Midbrain (tissue), 1 donor: ENCODE measurements around the gene FSTL4.

Experiments
- DNase-seq: peaks from one replicate; lab custom pipeline; 2025; lab: John Stamatoyannopoulos, UW

FSTL4 gene

DNA sequence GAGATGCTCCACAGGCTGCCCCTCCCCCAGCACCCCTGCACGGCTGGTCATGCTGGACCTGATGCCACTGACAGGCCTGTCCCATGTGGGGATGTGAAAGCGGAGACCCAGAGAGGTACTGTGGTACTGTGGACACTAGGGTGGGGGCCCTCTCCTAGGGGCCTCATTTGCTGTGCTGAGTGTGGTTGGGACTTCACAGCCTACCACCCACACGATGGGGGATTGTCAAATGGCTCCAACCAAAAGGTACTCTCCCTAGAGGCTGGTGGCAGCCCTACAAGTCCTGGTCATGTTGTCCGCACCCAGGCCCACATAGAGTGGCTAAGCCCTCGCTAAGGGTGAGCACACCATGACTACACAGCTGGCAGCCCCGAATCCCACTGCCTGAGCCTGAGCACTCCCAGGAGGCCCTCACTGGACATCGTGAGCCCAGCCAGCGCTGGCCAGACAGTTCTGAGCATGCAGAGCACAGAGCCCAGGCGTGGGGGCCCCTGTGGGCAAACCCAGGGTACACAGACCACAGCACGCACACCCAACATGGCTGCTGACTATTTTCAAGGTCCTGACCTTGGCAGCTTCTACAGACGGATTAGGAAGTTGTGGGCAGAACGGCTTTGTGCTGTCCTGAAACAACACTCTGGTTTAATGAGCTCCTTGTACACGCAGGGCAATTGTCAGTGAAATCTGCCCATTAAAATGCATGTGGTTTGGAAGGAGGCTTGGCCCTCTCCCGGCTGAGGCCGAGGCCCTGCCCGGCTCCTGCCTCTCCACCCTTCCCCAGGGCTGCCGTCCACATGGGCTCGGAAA lies 346.4 kb downstream of the FSTL4 start:
- DNase-seq, result no peak

DNA sequence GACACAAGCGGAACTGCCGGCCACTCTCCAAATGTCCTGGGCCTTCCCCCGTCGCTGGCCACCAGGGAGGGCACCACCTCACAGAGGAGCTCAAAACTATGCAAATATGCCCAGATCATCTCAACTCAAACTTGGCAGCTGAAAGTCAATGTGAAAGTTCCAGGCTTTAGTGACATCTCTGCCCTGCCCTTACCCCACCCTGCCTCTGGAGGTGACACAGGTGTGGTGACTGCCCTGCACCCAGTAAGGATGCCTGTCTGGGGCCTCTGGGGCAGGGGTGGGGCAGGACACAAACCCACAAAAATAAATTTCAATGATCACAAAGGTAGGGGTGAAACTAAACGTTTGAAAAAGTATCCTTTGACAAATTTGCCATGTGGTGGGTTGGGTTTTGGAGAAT lies 347.1 kb downstream of the FSTL4 start:
- DNase-seq, result no peak

DNA sequence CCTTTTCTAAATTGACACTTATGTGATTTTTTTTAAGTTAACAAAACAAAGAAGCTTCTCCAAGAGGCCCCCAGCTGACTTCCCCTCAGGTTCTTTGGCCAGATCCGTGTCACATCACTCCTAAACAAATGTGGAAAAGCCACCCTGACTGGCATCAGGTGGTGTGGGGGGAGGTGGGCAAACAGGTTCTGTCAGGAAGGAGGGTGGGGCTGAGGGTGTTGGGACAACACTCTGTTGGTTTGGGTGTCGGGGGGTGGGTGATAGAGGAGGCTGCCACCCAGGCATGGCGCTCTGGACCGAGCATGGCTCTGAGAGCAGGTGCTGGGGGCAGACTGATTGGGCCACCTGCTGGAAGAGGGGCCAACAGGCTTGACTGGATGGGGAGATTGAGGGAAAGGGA lies 349.7 kb downstream of the FSTL4 start:
- DNase-seq, result no peak

DNA sequence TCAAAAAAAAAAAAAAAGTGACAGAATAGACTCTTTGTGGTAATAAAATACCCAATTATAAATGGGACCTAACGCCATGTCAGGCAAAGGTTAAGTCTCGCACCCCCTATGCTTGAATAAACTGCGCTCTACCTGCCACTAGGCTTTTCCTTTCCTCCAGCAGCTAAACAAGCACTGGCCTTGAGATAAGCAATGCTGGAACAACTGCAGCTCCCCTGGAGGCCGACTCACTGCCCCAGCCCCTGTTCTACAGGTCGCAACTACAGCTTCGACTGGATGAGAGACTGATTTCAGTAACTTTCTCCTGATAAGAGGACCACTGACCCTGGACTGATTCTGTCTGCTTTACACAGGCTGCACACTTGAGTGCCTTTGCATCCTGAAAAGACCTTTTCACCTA lies 350.3 kb downstream of the FSTL4 start:
- no peak for DNase-seq

DNA sequence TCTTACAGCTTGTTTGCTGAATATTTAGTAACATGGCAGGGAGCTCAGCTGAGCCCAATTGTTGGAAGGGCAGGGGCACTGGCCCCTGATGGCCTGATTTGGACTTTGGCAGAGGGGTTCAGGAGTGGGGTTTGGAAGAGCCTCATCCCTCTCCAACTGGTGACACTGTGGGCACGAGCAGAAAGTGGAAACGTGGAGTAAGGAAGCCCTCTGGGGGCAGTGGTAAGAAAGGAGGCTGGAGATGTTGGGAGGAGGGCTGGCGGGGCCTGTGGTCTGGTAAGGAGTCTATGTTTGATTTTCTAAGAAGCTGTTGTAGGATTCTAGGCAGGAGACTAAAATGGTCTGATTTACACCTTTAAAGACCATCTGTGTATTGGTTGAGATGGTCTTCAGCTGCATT lies 351.6 kb downstream of the FSTL4 start:
- no peak for DNase-seq

DNA sequence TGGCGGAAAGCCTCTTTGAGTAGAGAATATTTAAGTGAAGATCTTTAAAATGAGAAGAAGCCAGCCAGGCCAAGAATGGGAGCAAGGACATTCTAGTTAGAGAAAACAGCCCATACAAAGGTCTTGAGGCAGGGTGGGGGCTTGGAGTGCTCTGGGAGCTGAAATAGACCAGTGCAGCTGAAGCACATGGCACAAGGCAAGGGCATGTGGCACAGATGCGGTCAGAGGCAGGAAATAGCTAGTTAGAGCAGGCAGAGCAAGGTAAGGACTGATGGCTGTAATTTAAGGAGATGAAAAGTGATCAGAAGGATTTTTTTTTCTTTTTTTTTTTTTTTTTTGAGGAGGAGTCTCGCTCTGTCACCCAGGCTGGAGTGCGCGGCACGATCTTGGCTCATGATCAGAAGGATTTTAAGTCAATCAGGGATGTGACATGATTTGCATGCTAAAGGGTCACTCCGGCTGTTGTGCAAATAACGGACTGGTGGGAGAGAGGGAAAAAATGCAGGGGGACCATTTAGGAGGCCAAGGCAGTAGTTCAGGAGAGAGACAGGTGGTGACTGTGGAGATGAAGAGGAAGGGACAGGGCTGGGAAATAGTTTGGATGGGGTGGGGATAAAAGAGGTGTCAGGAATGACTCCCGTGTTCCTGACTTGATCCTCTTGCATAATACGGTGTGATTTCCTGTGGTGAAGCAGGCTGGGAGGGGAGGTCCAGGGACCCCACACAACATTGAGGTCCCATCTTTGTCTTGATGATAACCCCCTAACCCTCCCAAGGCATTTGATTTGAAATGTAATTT lies 352.9 kb downstream of the FSTL4 start:
- DNase-seq, result no peak

DNA sequence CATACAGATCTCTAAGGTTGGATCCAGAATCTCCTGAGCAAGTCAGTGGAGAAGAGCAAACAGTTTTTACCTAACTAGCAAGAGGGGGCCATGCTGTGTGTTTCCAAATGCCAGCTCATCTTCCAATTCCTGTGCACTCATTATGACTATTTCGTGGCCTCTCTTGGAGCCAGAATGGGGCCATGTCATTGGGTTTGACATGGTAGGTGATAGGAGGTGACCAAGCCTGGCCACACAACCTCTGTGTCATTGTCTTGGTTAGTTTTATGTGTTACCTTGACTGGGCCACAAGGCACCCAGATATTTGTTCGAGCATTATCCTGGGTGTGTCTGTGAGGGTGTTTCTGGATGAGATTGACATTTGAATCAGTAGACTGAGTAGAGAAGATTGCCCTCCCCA lies 354.4 kb downstream of the FSTL4 start:
- no peak for DNase-seq

DNA sequence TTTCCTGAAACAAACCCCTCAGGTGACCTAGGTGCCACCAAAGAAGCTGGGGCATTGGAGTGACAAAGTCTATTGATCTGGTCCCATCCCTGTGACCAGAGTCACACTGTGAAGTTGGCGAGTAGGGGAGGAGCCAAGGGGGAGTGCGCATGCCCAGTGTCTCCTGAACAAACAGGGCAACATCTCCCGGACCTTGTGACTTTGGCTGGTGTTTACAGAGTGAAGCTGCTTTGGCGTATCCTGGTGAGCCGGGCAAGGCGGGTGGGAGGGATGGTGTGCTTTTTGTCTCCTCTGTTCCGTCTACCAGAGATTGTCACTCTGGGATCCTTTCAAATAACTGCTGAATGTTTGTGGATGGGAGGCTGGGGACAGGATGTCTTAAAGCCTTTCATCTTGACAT lies 356.1 kb downstream of the FSTL4 start:
- DNase-seq, result no peak

DNA sequence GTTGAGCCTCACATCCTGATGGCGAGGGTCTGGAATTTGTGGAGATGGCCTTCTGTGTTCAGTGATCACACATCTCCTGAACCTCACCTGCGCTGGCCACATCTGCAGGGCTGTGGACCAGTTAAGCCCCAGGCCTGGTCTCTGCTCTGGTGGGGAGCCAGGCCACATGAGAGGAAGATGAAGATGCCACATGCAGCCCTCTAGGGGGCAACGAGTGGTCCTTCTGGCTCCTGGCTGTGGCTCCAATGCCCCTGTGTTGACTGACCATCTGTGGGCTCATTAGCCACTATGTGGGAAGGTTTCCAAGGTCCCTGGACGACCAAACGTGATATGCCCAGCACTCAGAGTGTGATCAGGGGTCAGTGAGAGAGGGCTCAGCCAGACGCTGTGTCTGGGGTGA lies 357.5 kb downstream of the FSTL4 start:
- no peak for DNase-seq

DNA sequence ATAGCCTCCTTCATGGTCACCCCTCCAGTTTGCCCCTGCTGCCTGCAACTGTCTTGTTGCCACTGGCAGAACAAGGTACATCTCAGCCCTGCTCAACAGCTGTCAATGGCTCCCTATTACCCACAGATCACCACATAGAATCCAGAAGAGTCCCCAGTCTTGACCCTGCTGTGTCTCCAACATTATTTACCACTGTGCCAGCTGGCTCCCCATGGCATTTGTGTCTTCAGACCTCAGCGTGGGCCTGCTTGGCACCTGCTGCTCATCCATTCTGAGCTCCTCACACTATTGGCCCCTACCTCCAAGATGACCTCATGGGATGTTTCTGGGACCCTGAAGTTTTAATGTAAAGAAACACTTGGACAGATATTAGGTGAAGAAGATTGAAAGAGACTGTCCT lies 358.7 kb downstream of the FSTL4 start:
- no peak for DNase-seq

DNA sequence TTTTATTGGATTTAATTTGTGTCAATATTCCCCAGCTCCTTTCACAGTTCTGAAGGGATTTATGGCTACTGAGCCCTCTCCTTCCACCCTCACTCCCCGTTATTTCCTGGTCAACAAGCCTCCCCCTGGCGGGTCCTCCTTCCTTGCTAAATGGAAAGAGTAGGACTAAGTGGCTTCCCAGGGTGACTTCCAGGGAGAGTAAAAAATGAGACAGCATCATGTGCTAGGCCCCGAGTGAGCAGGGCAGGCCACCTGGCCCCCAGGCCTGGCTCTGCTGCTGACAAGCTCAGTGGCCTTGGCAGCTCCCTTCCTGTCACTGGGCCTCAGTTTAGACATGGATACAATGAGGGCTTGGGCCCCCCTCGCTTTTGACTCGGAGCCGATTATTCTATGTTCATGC lies 359.3 kb downstream of the FSTL4 start:
- DNase-seq, result no peak

DNA sequence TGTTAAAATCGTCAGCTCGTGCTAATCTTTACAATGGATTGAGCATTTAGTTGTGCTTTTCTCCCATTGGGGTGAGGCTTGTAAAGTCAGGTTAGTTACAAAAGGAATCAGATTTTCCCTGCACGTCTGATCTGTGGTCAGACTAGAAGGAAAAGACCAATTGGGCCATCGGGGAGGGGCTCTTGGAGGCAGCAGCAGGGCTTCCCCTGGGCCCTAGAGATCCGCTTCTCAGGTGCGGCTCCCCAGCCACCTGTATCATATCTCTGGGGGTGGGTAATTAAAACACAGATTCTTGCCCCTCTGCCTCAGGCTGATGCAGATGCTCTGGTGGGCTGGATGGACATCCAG lies 360.2 kb downstream of the FSTL4 start:
- no peak for DNase-seq

DNA sequence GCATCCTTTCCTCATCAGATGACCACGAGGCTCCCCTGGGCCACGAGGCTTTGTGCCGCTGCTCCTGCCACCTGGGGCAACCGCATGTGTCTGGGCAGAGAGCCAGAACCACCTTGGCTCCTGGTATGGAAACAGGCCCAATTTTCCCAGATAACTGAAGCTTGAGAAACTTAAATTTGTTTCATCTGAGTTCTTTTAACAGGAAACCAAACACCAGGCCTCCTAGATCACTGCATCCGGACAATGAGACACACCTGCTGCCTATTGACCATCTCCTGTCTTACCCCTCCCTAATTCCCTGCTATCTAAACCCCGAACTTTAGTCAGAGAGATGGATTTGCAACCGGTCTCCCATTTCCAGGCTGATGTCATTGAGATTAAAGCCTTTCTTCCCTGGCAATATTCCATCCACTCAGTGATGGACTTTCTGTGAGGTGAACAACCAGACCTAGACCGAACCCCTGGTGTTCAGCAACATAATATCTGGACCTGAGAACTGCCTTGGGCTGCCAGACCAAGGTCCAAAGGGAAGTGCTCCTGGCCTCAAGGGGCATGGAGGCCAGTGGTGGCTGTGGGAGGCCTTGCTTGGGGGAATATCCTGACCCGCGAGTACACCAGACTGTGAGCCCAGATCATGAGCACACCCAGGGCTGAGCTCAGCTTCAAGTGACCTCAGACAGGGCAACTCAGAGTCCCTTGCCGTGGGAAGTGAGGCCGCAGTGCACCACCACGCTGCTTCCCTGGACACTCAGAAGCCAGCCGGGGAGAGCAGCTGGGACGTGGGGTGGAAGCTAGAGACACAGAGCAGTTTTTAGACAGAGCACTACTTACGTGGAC lies 360.8 kb downstream of the FSTL4 start:
- no peak for DNase-seq

DNA sequence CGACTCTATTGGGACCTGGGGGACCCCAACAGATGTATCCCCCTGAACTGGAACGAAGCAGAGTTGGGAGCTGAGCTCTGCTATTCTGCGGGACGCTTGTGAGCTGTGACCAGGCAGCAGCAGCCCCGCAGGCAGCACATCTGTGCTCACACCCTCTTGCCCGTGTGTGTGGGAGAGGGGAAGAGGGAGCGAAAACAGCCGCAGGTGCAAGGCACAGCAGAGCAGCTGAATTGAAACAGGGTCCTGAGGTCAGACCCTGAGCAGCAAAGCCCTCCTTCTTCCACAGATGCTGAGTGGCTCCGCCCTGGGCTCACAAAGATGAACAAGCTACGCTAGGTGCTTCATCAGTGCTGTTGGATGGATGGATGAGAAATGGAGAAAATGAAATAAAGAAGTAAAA lies 361.8 kb downstream of the FSTL4 start:
- no peak for DNase-seq

DNA sequence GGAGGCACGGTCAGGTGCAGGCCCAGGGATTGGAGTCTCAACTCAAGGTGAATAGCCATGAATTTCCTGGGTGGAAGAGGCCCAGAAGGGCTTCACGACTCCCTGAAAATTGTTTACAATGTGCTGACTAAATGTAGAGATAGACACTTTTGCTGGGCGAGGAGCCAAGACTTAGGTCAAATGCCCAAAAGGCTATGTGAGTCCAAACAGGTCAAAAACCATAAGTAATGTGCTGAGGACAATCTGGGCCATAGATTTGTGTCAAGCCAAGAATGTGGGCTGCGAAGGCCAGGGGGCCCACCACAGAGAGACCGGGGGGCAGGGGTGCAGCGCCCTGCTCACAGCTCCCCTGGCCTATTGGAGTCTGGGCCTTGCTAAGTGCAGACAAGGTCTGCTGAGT lies 362.7 kb downstream of the FSTL4 start:
- DNase-seq, result no peak

DNA sequence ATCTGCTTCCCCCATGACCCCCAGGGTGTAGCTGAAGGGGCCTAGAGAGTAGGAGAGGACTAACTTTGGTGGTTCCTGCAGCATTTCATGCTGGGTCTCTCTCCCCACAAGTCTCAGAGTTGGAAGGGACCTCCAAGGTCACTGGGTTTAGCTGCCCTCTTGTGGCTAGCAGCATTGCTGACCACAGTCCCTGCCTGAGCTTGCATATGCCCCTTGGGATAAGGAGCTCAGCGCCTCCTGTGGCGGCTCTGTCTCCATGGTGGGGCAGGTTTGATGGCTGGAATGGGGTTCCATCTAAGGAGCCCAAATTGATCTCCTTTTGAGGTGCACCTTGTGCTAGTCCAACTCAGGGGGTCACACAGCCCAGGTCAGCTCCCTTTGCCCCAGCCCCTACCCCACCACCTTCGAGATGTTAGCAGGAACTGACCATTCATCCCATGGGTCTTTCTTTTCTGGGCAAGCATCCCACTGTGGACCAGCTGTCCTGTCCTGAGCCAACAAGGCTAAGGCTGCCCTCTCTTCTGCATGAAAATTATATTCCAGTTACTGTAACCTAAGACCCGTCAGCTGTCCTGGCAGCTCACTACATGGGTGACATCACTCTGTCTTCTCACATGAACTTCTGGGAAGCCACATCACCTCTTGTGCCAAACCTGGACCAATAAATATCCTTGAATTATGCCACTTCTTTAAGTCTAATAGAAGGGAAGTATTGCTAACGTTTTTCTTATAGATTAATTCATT lies 364.3 kb downstream of the FSTL4 start:
- no peak for DNase-seq

DNA sequence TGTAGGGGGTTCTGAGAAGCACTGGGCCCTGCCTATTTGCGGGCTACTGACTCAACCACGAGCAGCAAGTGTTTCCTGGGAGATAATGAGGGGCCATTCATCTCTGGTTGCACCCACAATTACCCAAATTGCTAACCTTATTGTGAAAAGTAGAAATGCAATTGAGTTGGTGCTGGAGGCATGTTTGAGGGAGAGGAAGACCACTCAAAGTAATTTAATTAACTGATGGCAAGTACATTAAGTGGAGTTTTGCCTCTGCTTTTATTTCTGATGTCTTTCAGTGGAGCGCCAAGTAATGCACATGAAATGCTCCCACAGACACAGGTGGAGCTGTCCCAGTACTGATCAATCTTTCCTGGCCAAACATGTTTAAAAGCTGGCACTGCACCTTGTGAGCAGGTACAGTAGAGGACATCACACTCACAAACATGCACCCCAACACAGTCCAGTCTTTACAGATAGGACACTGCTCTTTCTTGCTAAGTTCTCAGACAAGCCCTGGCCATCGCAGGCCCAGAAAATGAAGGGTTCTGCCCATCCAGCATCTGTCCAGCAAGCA lies 365.1 kb downstream of the FSTL4 start:
- DNase-seq, result no peak

DNA sequence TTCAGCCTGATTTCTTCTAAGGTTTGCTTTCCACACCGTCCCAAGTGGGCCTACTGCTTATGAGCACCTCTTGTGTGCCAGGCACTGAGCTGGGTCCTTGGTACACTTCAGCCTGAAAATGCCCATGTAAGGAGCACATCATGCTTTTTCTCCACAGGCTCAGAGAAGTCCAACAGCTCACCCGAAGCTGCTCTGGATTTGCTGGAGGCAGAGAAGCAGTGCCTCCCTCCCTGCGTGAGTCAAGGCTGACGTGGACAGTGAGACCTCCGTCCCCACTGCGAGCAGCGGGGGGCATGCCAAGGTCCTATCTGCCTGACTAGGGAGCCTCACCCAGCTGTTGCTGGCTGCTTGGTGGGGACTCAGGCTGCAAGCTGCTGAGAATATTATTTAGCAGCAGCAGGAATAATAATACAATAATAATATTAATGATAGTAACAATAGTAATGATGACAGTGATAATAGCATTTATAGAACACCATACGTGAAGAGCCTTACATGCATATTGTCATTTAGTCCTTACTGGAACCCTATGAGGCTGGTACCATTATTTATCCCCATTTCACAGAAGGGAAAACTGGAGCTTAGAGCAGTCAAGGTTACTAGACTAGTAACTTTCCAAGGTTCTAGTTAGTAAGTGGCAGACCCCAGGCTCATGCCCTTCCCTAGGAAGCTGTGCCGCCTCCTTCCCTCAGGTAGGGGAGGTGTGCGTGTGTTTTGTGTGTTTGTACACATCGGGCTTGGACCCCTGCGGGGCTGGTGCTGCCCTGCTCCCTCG lies 365.8 kb downstream of the FSTL4 start:
- no peak for DNase-seq

DNA sequence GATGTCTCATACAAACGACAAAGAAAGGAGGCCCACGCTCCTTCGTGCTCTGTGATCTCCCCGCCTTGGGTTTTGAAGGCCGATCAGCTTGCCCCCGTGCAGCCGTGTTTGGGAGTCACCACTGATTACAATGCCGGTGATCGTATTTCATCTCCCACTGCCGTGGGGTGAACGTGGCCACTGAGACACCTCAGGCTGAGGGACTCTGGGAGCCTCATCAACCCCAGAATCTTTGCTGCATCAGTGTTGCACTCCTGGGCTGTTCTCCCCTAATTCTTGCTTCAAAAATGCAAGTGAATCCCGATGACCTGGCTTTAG lies 366.3 kb downstream of the FSTL4 start:
- DNase-seq, result no peak

DNA sequence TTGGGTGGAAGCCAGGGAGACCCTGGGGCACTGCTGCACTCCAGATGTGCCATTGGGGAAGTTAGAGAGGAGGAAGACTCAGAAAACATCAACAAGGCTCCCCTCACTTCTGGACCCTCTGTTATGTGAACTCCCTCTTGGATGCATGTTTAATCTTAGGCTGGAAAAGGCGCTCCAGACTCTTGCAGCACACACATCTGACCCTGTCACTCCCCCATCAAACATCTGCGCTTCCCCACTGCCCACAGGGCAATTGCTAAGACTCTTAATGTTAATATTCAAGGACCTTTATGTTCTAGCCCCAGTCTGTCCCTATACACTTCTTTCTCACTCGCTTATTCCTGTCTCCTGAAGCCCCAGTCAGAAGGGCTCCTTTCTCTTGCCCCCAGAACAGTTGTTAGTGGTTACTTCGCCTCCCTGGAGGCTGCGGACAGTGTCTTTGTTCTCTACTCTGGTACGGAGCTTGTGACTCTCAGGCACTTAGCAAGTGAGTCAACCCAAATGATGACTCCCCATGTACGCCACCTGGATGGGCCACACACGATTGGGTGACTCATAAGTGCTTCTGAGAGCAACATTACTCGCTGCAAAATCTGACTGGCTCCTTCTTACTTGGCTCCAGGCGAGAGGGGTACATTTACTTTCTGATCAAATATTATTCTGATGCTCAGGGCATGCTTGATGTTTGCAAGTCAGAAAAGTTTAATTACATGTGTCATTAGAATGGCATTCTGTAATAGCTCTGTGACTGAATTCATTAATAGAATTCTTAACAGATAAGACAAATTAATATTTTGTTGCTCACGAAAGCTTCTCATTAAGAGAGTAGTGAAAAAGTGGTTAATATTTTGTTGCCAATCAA lies 366.9 kb downstream of the FSTL4 start:
- DNase-seq, result no peak
